T-helper 22 cell (primary cell): Measurements from ENCODE around the gene AOX1.
"Not testable (repeated sequence)": the region's sequence is repeated elsewhere in the genome, so short reads cannot be mapped to it uniquely, and the experiment has no call there.

Source experiments
- DNase-seq: peaks from one replicate; pipeline ENCODE4 v3.0.0-alpha.2; 2020; ENCODE audit warnings: low read depth

The AOX1 gene

DNA sequence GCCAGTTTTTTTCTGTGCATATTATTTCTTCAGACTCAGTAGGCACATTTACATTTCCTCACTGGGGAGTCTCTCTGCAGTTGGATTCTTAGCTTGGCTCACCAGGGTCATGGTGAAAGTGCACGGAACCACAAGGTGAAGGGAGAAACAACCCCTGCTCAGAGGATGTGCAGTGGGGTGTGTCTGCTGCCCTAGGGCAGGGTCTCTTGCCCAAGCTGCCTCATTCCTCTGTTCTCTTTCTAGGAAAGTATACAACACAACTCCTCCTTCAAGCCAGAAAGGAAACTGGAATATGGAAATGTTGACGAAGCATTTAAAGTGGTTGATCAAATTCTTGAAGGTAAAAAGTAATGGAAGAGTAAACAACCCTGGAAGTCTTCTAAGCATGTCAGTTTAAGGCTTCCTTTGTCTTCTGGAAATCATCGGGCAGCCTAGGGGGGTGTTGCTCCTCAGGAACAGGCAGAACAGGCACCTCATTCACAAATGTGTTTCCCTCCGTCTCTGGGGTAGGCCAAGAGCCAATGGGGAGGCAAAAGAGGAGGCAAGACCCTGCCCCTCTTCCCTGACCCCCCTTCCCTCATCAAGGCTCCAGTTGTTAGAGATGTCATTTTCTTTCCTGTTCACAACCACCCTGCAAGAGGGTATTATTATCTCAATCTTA, 41.4 kb downstream of the AOX1 start:
- no peak for DNase-seq

- DNase-seq = not testable (repeated sequence)
Observed at GRCh38 chr2:200628461-200628860, 42.6 kb downstream of the AOX1 start.

DNA sequence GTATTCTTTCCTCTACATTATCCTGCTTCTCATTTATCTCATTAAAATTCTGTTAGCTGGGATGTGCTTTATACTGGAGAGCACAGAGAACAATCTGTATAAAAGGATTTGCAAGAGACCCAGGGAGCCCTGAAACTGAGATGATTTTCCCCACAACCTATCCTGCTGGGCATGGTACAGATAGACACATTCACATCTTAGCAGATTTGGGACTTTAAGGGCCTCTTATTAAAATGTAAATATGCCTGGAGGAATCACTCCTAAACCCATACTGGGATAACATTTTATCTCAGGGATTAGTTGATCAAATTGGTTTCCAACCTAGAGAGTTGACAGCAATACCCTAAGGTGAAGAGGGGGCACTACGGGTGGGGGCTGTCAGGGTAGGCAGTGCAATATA, 45.5 kb downstream of the AOX1 start:
- no peak for DNase-seq

DNA sequence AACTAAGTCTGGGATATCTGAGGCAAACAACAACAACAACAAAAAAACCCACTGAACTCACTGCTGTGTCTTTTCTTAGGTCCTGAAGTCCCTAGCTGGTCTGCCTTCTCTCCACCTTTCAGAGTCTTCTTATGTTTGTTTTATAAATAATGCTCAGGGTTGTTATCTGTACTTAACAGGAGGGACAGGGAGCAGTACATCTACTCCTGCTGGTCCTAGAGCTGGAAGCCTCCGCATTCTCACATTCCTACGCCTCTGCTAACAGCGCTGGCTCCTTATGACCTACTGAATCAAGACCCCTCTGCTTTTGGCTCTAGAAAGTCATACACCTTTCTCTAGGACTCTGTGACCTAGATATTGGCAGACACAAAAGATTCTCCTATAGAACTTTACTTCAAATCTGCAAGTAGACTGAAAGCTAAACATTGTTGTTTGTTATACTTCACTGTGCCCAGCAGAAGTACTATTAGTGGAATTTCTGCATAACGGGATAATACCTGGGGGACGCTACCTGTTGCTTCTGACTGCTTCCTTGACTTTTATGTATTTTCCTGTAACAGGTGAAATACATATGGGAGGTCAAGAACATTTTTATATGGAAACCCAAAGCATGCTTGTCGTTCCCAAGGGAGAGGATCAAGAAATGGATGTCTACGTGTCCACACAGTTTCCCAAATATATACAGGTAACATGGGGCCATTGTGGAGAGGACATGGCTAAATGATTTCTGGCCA, 48.6 kb downstream of the AOX1 start:
- no peak for DNase-seq

- DNase-seq = no peak
Observed at GRCh38 chr2:200635251-200635650, 49.4 kb downstream of the AOX1 start.

GRCh38 chr2:200637901-200638300, 52.1 kb downstream of the AOX1 start:
- no peak for DNase-seq

- no peak for DNase-seq
Observed at GRCh38 chr2:200640176-200640575, 54.4 kb downstream of the AOX1 start.

GRCh38 chr2:200640901-200641300, 55.1 kb downstream of the AOX1 start:
- no peak for DNase-seq

DNA sequence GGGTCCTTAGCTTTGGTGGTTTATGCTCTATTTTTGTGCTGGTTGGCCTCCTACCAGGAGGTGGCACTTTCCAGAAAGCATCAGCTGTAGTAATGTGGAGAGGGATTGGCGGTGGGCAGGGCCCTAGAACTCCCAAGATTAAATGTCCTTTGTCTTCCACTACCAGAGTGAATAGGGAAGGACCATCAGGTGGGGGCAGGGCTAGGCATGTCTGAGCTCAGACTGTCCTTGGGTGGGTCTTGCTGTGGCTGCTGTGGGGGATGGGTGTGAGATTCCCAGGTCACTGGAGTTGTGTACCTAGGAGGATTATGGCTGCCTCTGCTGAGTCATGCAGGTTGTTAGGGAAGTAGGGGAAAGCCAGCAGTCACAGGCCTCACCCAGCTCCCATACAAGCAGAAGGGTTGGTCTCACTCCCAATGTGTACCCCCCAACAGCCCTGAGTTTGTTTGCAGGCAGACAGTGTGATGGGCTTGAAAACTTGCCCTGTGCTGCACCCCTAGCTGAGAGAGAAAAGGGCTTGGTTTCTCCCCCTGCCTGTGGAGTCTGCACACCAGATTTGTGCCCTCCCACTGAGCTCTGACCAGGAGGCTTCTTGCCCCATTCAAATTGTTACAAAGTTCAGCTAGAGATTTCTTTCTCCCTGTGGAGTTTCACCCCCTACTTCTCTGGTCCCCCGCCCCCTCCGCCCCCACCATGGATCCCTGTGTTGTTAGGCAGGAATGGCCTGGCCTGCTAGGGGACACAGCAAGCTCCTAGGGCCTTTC, 62.9 kb downstream of the AOX1 start:
- not testable (repeated sequence) for DNase-seq

GRCh38 chr2:200649724-200650123, 63.9 kb downstream of the AOX1 start:
- no peak for DNase-seq

DNA sequence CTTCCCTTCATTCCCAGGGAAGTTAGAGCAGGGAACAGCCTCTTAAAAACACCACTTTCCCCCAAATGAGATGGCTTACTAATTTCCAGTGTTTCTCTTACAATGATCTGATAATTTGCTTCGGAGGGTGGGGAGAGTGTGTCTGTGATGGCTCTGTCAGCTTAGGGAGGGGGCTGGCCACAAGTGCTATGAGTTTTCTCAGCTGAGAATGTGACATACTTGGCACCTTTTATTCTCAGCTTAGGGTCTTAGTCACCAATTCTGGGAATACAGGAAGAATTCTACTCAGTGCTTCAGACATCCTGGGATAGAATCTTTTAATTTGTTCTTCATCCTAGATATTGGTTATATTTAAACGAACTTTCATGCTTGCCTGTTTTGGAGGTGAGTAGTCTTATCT, 64.4 kb downstream of the AOX1 start:
- DNase-seq = no peak

DNA sequence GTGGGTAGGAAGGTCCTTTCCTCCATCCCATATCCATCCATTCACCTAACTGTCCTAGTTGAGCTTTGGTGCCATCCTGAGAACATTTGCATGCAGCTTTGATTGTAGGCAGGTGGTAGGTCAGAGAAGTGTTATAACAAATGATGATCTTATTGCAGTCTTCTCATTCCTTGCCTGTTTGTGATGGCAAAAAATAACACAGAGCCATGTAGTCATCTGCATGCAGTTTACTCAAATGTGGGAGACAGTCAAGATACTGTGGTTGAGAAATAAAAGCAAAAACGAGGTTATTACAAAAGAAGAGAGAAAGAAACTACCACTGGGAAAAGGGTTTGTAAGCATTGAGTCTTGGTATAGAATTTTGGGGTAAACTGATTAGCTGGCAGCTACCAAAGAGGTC, 66.3 kb downstream of the AOX1 start:
- DNase-seq = no peak

- DNase-seq = no peak
Observed at GRCh38 chr2:200653021-200653420, 67.2 kb downstream of the AOX1 start.

DNA sequence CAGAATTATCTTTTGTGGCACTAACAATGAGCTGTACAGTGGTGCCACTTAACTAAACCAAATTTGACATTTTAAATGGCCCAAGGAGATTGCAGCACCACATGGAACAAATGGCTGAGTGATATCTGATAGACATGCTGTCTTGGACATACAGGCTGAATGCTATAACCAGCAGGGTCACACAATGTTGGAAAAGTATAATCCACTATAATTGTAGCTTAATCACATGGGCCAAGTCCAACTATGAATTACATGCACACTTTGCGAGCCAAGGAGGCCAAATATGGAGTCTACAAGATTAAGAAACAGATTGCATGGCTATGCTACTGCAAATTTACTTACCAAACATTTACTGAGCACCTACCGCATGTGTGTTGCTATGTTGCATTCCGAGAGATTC, 69.0 kb downstream of the AOX1 start:
- DNase-seq = no peak

DNA sequence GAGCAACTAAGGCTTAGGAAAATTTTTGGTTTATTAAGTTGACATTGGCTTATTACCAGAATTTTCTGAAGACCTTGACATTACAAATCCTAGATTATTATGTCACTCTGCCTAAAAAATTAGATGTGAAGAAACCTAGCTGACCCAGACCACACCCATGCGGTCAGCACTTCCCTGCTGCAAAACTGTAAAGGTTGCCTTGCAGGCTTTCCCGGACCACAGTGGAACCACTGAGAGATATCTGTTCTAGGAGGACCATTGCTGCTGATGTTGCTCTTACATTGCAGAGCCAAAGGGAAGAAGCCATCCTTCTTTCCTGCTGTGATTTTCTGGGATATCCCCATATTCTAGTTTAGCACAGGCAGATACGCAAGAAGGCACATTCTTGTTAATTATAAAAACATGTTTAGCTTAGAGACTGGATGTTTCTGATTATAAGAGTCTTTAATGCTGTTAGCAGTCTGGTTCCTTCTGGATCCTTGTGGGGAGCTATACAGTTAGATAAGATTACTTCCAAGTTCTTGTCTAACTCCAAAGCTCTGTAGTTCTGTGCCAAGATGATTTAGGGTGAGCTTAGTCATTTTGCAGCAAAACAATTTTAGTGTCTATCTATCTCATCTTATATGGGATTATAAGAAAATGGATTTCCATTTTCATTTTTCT, 70.2 kb downstream of the AOX1 start:
- DNase-seq = no peak

DNA sequence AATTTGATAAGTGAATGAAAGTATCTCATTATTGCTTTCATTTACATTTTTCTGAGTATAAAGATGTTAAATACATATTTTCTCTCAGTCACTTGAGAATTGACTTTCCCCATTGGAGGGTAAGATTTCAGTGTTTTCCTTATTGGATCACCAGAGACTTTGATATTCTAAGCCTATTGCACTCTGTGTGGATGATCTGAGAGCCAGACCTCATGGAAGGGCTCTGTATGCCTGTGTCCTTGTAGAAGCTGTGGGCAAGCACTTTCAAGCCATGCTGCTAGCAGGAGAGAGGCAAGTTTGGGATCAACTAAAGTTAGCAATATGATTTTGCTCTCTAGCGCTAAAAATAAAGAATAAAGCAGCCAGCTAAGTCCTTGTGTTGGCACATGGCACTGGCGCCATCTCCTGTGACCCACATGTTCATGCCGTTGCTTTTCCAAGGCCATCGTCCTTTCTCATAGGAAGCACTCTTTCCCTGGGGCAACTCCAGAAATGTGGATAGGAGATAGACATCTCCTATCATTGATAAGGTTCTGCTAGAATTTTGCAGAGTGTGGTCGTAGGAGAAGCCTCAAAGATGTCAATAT, 72.6 kb downstream of the AOX1 start:
- DNase-seq = no peak

- no peak for DNase-seq
Observed at GRCh38 chr2:200659410-200659809, 73.6 kb downstream of the AOX1 start.

DNA sequence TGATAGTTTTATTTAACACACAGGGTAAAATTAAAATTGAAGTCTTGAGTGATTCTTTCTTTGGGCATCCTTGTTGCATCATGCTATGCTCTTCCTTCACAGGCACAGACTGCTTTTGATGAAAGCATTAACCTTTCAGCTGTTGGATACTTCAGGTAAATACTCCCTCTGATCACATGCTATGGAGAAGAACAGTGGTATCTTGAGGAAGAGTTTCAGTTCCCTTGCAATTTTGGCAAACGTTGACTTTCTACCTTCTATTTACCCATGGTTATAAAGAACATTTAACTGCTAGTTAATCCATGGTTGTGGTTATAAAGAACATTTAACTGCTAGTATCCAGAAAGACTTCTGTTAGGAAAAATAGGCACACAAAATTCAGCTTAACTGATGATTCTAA, 75.7 kb downstream of the AOX1 start:
- DNase-seq = no peak

GRCh38 chr2:200662727-200663126, 76.9 kb downstream of the AOX1 start:
- DNase-seq = no peak

- DNase-seq = no peak
Observed at GRCh38 chr2:200664770-200665494, 79.1 kb downstream of the AOX1 start.

DNA sequence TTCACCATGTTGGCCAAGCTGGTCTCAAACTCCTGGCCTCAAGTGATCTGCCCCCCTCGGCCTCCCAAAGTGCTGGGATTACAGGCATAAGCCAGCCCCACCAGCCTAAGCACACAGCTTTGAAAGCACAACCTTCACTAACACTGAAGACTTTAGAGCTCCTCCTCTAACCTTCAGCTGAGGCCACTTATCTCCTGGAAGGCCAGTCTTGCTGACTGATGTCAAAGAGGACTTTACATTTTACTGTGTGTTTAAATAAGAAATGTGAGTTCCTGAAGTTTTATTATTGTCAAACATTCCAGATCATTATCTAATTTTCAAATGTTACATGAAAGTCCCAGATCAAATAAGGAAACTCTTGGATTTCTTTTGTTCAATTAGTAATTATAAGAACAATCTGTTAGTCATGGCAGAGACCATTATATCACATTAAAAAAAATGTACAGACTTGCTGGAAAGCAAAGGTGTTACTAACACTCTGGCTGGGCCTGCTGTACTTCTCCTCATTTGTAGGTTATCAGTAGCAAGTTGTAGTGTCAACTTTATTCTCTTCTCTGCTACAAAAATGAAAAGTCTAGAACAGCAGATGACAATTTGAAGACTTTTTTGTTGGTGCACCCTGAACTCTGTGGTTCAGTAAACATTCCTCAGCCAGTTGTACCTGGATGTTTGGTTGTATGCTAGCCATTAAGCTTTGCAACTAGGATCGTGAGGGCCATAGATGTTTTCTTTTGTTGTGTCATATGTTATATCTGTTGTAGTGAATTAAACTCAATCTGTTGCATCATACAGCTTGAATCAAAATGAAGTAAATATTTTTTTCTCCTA, 80.0 kb downstream of the AOX1 start:
- no peak for DNase-seq
